Stimulated activated CD4-positive, alpha-beta T cell treated with anti-CD3 and anti-CD28 coated beads, Interleukin-4, amount 100 ng/mL, for 48 hours (primary cell): ENCODE results near the gene RAP1A.
"Not testable (repeated sequence)": the region's sequence is repeated elsewhere in the genome, so short reads cannot be mapped to it uniquely, and the experiment has no call there.

Experiments used
- DNase-seq, 2 donors: peaks; one replicate each; pipeline ENCODE4 v3.0.0-alpha.2; 2020; ENCODE audit warnings: low read depth in 2 of 2

The RAP1A gene

DNA sequence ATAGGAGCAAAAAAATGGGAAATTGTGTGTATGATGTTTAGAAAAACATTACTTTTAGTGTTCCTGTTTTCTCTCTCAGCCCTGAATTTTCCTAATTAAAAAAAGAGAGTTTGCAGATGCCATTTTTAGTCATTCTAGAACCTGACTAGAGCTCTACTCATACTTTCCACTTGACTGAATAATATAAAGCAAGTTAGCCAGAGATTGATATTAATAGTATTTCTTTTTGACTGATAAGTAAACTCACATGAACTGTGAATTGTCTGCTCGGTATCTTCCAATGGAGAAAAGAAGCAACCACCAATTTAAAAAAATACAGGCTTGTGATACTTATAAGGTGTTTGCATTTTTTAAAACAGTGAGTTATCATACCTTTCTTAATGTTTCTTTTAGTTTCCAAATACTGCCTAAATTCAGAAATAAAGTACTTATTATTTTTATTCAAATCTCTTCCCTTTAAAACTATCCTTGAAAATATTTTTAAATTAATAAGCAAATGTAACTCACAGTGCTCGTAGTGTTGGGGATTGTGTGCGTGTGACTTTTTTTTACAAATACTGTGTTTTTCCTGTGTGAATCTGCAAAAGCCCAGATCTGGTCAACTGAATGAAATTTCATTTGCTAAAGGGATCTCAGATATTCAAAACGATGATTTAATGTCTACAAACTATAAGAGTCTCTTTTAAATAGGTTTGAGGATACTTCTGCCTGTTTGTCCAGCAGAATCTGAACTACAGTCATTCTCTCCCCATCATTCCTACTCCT lies 9.8 kb downstream of the RAP1A start:
- no peak for DNase-seq

- DNase-seq, result no peak
Measured at GRCh38 chr1:111630567-111630966, 11.0 kb downstream of the RAP1A start.

- no peak for DNase-seq
Measured at GRCh38 chr1:111631502-111631901, 11.9 kb downstream of the RAP1A start.

GRCh38 chr1:111632771-111633170 lies 13.2 kb downstream of the RAP1A start:
- not testable (repeated sequence) for DNase-seq

DNA sequence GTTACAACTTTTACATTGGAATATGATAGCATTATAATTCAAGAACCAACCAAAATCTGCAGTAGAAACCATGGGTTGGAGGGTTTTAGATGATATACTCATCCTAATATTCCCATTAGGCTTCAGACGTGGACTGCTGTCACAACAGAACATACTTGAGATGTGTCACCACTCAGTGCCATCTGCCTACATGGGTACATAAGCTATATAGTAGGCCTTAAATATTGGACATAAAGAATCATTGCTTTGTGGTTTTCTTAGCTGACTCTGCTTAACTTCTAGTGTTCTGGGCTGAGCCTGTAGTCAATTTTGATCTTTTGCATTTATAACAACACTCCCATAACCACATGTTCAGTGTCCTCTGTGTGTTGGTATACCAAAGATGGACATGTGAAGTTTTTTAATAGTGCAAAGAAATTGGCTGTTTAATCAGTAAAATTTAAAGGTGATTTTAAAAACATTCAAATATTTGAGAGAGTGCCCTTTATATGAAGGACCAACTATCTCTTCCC lies 14.2 kb downstream of the RAP1A start:
- DNase-seq, result no peak

DNA sequence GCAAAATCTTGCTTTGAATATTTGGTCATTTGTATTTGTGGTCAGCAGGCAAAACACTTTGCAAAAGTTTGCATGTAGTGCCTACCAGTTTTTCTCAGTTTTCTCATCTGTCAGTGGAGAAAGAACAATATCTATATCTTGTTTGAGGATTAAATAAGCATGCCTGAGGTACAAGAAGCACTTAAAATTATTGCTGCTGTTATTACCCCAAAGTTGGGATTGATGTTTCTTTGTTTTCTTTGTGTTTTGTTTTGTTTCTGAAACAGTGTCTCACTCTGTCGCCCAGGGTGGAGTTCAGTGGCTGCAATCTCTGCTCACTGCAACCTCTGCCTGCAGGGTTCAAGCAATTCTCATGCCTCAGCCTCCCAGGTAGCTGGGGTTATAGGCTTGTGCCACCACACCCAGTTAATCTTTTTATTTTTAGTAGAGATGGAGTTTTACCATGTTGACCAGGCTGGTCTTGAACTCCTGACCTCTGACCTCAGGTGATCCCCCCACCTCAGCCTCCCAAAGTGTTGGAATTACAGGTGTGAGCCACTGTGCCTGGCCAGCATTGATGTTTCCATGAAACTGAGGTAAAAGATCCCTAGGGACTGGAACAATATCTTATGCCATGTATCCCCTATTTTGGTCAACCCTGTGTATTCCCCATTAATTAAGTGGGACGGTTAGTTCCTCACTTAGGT lies 15.9 kb downstream of the RAP1A start:
- no peak for DNase-seq

- DNase-seq, result no peak
Measured at GRCh38 chr1:111638320-111638719, 18.7 kb downstream of the RAP1A start.

DNA sequence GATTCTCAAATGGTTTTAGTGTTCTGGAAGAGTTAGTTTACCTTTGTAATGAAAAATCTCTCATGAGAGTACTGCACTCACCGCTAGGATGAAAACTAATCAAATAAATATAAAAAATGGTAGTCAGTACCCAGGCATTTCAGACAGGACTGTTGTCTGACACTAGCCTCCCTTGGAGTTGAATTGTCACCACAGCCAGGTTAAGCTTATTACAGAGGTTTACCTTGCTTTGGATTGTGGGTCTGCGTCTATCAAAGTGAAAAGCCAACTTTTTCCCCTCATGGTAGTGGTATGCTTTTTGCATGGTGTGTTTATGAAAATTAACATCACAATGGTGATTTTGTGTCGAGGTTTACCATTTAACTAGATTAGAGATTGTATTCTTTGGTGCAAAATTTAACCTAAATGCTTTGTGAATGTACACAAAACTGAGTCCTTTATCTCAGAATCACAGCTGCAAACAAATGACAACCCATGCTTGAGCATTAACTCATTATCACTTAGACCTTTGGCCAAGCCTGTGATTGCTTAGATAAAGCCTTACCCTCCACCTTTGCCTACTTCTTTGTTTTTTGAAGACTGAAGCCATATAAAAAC lies 20.1 kb downstream of the RAP1A start:
- no peak for DNase-seq

DNA sequence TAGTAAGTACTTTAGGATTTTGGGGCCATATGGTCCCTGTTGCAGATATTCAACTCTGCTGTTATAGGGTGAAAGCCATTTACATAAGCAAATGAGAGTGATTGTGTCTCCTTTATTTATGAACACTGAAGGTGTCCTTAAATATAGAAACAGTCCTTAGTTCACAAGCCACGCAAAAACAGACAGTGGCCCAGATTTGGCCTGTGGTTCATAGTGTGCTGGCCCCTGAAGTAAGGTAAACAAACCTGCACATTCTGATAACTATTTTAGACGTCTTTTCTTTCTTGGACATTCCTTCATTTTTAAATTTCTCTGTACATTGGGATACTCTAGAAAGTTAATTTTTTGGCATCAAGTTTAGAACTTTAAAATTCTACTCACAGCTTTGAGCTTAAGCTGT lies 23.5 kb downstream of the RAP1A start:
- DNase-seq, result no peak

GRCh38 chr1:111643696-111644095 lies 24.1 kb downstream of the RAP1A start:
- DNase-seq, result no peak

- DNase-seq, result no peak
Measured at GRCh38 chr1:111644506-111644905, 24.9 kb downstream of the RAP1A start.

DNA sequence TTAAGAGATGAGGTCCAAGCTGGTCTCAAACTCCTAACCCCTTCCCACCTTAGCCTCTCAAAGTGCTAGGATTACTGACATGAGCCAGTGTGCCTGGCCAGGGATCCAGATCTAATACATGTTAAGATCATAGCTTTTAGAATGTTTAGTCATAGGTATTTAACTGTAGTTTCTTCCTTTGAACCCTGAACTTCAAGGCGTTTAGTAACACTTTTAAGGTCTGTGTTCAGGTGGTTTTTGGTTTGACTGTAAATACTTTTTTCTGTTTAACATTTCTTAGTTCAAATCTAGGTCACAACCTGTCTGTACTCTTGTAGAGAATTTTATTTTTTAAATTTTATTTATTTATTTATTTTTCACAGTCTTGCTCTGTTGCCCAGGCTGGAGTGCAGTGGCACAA lies 28.1 kb downstream of the RAP1A start:
- no peak for DNase-seq

DNA sequence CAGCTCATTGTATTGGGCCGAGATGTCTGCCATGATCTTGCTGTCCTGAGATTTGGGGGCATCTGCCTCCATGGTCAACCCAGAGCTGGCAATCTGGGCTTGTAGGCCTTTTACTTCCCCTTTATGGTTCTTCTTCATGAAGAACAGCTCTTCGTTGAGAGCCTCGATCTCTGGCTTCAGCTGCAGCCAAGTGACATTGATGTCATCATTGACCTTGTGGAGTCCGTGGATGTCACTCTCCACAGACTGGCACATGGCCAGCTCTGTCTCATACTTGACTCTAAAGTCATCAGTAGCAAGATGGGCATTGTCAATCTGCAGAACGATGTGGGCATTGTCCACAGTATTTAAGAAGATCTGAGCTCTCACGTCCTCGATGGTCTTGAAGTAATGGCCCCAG lies 29.2 kb downstream of the RAP1A start:
- no peak for DNase-seq

- no peak for DNase-seq
Measured at GRCh38 chr1:111649227-111649626, 29.6 kb downstream of the RAP1A start.

DNA sequence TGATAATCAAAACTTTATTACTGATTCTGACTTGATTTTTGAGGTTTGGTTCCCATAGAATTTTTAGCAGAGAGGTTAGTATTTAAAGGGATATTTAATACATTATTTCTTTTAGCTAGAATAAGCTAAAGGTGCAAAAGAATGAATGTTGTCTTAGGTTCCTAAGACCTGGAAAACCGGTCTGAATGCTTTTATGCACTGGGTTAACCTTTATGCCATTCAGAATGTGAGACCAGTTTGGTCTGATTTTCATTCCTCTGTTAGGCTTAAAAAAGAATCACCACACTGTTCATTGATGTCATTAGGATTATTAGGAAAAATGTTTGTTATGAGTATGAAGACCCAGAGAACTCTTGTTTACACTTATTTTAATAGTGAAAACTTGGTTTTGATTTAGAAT lies 30.1 kb downstream of the RAP1A start:
- DNase-seq, result no peak

DNA sequence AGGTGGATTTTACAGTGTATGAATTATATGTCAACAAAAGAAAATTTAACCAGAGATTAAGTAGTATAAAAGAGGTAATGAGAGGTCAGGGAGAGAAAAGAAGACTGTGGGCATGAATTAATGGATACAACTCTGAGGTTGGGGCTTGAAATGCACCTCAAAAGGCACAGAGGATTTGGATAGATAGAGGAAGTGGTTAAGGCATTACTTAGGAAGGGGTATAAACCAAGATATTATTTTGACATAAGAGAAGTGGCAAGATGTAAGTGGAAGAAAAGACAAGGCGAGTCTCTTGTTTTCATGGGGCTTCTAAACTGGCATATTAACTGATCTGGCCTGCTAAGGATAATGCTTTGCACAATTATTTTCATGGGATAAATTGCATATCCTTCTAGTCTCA lies 34.1 kb downstream of the RAP1A start:
- no peak for DNase-seq

DNA sequence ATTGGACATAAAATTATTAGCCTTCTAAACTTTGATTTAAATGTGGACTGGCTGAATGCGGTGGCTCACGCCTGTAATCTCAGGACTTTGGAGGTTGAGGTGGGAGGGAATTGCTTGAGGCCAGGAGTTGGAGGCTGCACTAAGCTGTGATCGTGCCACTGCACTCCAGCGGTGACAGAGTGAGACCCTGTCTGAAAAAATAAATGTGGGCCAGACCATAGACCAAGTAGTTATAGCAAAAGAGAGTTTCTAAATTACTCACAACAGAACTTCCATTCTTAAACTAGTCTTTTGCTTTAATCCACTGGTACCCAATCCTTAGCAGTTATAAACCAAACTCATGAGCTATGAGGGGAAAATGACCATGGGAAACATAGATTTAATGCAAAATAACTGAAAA lies 35.2 kb downstream of the RAP1A start:
- DNase-seq, result no peak

GRCh38 chr1:111656086-111657017 lies 36.8 kb downstream of the RAP1A start:
- no peak for DNase-seq

DNA sequence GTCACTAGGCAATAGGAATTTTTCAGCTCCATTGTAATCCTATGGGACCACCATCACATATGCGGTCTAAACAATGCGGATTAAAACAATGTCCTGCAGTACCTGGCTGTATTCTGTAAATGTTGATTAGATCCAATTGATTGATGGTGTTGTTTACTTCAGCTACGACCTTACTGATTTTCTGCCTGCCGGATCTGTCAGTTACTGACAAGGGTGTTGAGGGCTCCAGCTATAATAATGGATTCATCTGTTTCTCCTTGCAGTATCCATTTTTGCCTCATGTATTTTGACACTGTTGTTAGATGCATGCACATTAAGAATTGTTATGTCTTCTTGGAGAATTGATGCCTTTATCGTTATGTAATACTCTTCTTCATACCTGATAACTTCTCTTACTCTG lies 39.0 kb downstream of the RAP1A start:
- no peak for DNase-seq

DNA sequence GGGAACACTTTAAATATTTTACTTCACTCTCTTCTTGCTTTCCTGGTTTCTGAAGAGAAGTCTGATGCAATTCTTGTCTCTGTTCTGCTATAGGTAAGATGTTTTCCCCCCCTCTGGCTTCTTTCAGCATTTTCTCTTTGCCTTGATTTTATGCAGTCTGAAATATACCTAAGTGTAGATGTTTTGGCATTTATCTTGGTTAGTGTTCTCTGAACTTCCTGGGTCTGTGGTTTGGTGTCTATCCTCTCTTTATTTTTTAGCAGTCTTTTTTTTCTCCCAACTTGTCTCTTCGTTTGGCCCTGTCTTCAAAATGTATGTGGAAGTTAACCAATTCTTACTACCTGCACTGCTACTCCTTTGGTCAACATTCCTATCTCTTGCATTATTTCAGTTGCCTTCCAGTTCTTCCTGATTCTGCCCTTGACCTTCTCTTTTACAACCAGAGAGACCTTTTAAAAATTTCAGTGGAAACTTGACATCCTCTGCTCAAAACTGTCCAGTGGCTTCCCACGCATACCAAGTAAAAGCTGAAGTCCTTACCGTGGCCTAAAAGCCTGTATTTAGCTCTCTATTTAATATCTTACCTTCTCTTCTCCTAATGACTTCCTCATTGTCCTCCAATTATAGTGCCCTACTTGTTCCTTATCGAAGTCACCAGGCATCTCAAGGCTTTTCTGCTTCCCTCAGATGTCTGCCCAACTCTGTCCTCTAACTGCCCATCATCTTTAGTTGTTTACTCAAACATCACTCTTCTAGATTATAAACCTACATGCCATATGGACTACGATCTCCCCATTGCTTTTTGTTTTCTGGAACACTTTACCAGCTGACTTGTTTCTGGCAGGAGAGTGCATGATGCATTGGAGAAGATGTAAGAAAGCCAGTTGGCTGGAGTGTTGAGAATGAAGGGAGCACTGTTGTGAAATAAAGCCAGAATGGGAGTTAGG lies 40.9 kb downstream of the RAP1A start:
- no peak for DNase-seq

GRCh38 chr1:111664652-111665051 lies 45.1 kb downstream of the RAP1A start:
- no peak for DNase-seq
